Choroid plexus epithelial cell (primary cell): Measurements from ENCODE around the gene NCOR2.
A peak's percentile ranks its signal among the peaks of the same experiment; 100 is the strongest.

Source experiments
- DNase-seq: peaks from one replicate; pipeline ENCODE4 v3.0.0-alpha.2; 2010; ENCODE audit warnings: low read depth
- H3K4me3 ChIP-seq: 2 replicates; pipeline ENCODE4 v1.5.1; 2011; ENCODE audit warnings: low read depth, mild to moderate bottlenecking, control low read depth, low read length, moderate library complexity
- CTCF ChIP-seq: conservative IDR thresholded peaks from 2 replicates; pipeline ENCODE4 v1.5.1; 2011; ENCODE audit warnings: low read depth, mild to moderate bottlenecking, control low read depth, inconsistent platforms, low read length, moderate library complexity

The NCOR2 gene

GRCh38 chr12:124581307-124582107, 14.1 kb upstream of the NCOR2 start:
- no peak for TF ChIP-seq CTCF
- no peak overlapping the region for H3K4me3 ChIP-seq
- no peak for DNase-seq

DNA sequence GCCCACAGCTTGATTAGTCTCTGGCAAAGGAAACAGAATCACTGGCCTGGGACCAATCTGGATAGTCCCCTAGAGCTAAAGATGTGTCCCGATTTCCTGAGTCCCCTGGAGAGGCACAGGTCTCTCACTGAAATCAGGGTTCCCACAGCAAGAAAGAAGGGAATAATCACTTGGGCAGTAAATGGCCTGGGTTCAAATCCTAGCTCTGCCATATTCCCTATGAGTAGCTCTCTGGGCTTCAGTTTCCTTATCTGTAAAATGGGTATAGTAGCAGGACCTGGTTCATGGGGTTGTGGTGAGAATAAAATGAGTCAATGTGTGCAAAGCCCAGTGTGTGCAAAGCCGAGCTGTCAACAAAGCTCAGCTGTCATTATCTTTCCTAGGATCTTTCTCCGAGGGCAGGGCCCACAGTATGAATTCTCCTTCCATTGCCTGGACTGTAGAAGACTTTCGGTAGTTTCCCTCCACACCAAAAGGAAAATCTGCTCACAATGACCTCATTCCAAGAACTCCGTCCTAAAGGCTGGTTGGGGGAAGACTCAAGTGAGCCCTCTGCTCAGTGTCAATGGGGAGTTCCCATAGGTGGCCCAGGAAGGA, 12.6 kb upstream of the NCOR2 start:
- no peak for TF ChIP-seq CTCF
- no peak for DNase-seq
- H3K4me3 ChIP-seq: no peak overlapping the region

DNA sequence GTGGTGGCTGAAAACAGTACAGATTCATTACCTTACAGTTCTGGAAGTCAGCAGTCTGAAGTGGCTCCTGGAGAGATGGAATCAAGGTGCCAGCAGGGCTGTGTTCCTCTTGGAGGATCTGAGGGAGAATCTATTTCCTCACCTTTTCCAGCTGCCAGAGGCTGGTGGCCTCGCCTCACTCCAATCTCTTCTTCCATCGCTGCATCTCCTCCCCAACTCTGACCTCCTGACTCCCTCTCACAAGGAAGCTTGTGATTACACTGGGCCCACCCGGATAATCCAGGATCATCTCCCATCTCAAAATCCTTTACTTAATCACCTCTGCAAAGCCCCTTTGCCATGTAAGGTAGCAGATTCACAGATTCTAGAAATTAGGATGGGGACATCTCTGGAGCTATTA, 11.4 kb upstream of the NCOR2 start:
- no peak overlapping the region for H3K4me3 ChIP-seq
- no peak for DNase-seq
- TF ChIP-seq CTCF: no peak

DNA sequence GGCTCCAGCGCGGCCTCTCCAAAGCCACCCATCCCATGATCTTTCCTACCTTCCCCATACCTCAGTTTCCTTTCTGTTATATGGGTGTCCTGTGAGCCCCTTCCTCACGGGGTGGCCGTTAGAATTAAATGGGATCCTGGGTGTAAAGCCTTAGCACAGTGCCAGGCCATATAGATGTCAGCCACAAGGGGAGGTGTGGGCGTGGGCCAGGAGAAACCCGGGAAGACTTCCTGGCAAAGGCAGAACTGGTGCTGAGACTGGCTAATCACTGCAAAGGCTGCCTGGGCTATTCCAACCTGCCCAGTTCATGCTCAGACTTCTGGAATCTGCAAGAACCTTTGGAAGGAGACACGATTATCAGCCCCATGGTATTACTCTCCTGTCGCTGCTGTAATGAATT, 11.0 kb upstream of the NCOR2 start:
- no peak overlapping the region for H3K4me3 ChIP-seq
- peak; percentile 18 for TF ChIP-seq CTCF
- DNase-seq: no peak

DNA sequence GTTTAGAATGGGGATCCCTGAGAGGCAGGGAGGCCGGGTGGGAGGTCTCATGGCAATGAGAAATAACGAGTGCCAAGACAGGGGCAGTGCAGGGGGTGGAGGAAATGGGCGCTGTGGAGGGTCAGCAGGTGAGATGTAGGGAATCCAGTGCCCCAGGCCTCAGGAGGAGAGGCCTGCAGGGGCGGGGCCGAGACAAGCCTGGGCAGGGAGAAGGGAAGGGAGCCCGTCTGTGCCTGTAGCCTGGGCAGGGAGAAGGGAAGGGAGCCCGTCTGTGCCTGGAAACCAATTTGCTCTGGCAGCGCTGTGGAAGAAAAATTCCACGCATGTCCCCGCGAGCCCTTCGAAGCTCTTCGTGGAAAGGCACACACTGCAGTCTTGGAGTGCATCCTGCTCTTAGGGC, 10.6 kb upstream of the NCOR2 start:
- no peak for TF ChIP-seq CTCF
- H3K4me3 ChIP-seq: no peak overlapping the region
- DNase-seq: no peak

DNA sequence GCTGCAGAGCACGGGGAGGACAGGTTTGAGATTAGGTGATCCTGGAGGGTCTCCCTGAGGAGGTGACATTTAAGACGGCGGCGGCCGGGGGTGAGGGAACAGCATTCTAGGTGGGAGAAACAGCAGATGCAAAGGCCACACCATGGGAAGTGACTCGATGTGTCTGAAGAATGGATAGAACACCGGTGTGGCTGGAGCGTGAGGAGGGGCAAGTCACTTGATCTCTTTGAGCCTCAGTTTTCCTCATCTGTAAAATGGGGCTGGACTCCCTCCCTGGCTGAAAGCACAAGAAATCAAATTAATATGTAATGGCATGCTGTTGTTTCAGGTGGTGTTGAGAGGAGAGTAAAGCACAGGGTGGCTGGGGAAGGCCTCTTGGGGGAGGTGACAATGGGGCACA, 10.0 kb upstream of the NCOR2 start:
- no peak for DNase-seq
- no peak overlapping the region for H3K4me3 ChIP-seq
- TF ChIP-seq CTCF: no peak
